K562 (cell line): Measurements from ENCODE around the gene NFATC2. TPM values are rescaled to one million over a fixed set of nuclear protein-coding genes. Genes with fewer than 3 reads are reported as not detected.

Experiments used
- ARID1B ChIP-seq: fragments of 450-650 bp; IDR thresholded peaks from 2 replicates; pipeline ENCODE4 v1.6.1; 2016; ENCODE audit warnings: antibody characterized with exemption, mild to moderate bottlenecking, inconsistent platforms
- CBFA2T3 ChIP-seq: fragments of 450-650 bp; IDR thresholded peaks from 2 replicates; pipeline ENCODE4 v1.6.1; 2017
- CTCF ChIP-seq, 3 experiments: IDR thresholded peaks in 2 of 3; conservative IDR thresholded peaks in 1 of 3; 2 replicates each; pipeline ENCODE4 v1.5.1; 2011 to 2012; ENCODE audit warnings: low read length in 3 of 3, mild to moderate bottlenecking in 3 of 3, control low read depth in 2 of 3, improper control_type of control experiment in 1 of 3, inconsistent platforms in 1 of 3, low read depth in 1 of 3, mixed read lengths in 1 of 3, moderate library complexity in 1 of 3; ENCODE audit not compliant: insufficient read depth in 2 of 3
- DPF2 ChIP-seq: fragments of 450-650 bp; IDR thresholded peaks from 2 replicates; pipeline ENCODE4 v1.6.1; 2016
- EP300 ChIP-seq: IDR thresholded peaks from 2 replicates; pipeline ENCODE4 v1.6.1; 2012; ENCODE audit warnings: low read length, improper control_type of control experiment
- HDAC2 ChIP-seq: fragments of 450-650 bp; IDR thresholded peaks from 2 replicates; pipeline ENCODE4 v1.6.1; 2016; ENCODE audit warnings: mild to moderate bottlenecking
- MAFG ChIP-seq: fragments of 450-650 bp; conservative IDR thresholded peaks from 2 replicates; pipeline ENCODE4 v1.6.1; 2016; ENCODE audit warnings: missing genetic modification characterization, missing compliant biosample characterization
- MCM2 ChIP-seq: fragments of 450-650 bp; IDR thresholded peaks from 2 replicates; pipeline ENCODE4 v1.6.1; 2017; ENCODE audit warnings: low read depth, mild to moderate bottlenecking
- MYC ChIP-seq, 2 experiments: fragments of 250-450 bp in 1 of 2; sonication (Bioruptor Pico) in 1 of 2; IDR thresholded peaks; 2 replicates each; pipeline versions ENCODE4 v1.5.1 to v1.6.1; 2012 to 2021; ENCODE audit warnings: low read depth in 2 of 2, borderline replicate concordance in 1 of 2, improper control_type of control experiment in 1 of 2, low read length in 1 of 2, mild to moderate bottlenecking in 1 of 2, moderate library complexity in 1 of 2
- NR3C1 ChIP-seq: sonication (generic); formaldehyde crosslinking; IDR thresholded peaks from 2 replicates; pipeline ENCODE4 v1.8.1; 2022; ENCODE audit warnings: missing genetic modification reagents
- SMARCE1 ChIP-seq: fragments of 450-650 bp; IDR thresholded peaks from 2 replicates; pipeline ENCODE4 v1.7.1; 2016; ENCODE audit warnings: mild to moderate bottlenecking
- SNIP1 ChIP-seq: fragments of 450-650 bp; IDR thresholded peaks from 2 replicates; pipeline ENCODE4 v1.7.1; 2017; ENCODE audit warnings: low read depth, mild to moderate bottlenecking
- TCF7L2 ChIP-seq: fragments of 150-350 bp; IDR thresholded peaks from 2 replicates; pipeline ENCODE4 v1.6.1; 2016; ENCODE audit warnings: low read depth, mild to moderate bottlenecking, low read length, moderate library complexity
- TFAP4 ChIP-seq: sonication (generic); formaldehyde crosslinking; IDR thresholded peaks from 2 replicates; pipeline ENCODE4 v1.8.0; 2022; ENCODE audit warnings: missing genetic modification reagents, mild to moderate bottlenecking, moderate library complexity, borderline replicate concordance
- TRIM24 ChIP-seq, 2 experiments: fragments of 450-650 bp; IDR thresholded peaks; 2 replicates each; pipeline ENCODE4 v1.6.1; 2016
- VEZF1 ChIP-seq: fragments of 200-800 bp; sonication (Bioruptor generic); IDR thresholded peaks from 2 replicates; pipeline ENCODE4 v1.6.1; 2017; ENCODE audit warnings: missing genetic modification characterization, missing compliant biosample characterization
- YY1 ChIP-seq, 3 experiments: IDR thresholded peaks; 2 replicates each; pipeline ENCODE4 v1.6.1; 2011; ENCODE audit warnings: low read length in 2 of 3, mild to moderate bottlenecking in 2 of 3, moderate library complexity in 2 of 3, borderline replicate concordance in 1 of 3, control low read depth in 1 of 3, low read depth in 1 of 3; ENCODE audit not compliant: insufficient read depth in 3 of 3, insufficient replicate concordance in 2 of 3, control insufficient read depth in 1 of 3, insufficient read length in 1 of 3; ENCODE audit errors: extremely low read depth in 1 of 3
- ZFP36 ChIP-seq: fragments of 150-350 bp; IDR thresholded peaks from 2 replicates; pipeline ENCODE4 v1.6.1; 2018; ENCODE audit warnings: low read length, low read depth; ENCODE audit not compliant: partially characterized antibody
- ZKSCAN1 ChIP-seq: fragments of 150-350 bp; IDR thresholded peaks from 2 replicates; pipeline ENCODE4 v1.6.1; 2016; ENCODE audit warnings: low read depth, low read length
- ZNF77 ChIP-seq: fragments of 250-450 bp; sonication (Bioruptor Pico); IDR thresholded peaks from 2 replicates; pipeline ENCODE4 v1.5.0; 2020
- polyA plus RNA-seq, 8 experiments: library from polyadenylated mRNA; depleted of rRNA in 4 of 8; stranded (reverse) in 5 of 8; unstranded in 3 of 8; fragments of >200 nt; fragmentation: Nextera tagmentation in 2 of 8; fragmentation: Illumina TruSeq in 1 of 8; extraction: Ambion mirVana in 2 of 8; extraction: Trizol in 1 of 8; gene quantifications; 2 replicates each; pipeline versions ENCODE4 v1.2.1 to v1.2.3, GENCODE V29; 2011 to 2014; ENCODE audit warnings: inconsistent platforms in 1 of 8, missing spikeins in 1 of 8
- total RNA-seq, 7 experiments: library from RNA; depleted of rRNA in 6 of 7; stranded (reverse); fragments of >200 nt in 6 of 7; fragmentation: Illumina TruSeq in 2 of 7; extraction: Trizol in 2 of 7; gene quantifications; 2 replicates each; pipeline versions ENCODE4 v1.2.1 to v1.2.3, GENCODE V29; 2011 to 2021; ENCODE audit warnings: low replicate concordance in 1 of 7

The NFATC2 gene
- total and polyA plus RNA-seq, 9 of the 15 experiments (the other 6 are each of a cell fraction or from before 2014, with no cell fraction given): 1.9 to 11.2 (median 3.0) TPM

GRCh38 chr20:51563486-51564332, 21.2 kb upstream of the NFATC2 start (continued):
- TF ChIP-seq CTCF (IDR thresholded peaks at IDR 0.05 in 2 of 3, conservative IDR thresholded peaks at IDR 0.05 in 1 of 3; ENCODE audit: insufficient read depth in 2 of 3, low read depth in 1 of 3, low read length in 3 of 3) (peak in 1 of 3 experiments; percentile 34; a peak in 2 of 6 replicates), ZFP36 (peak; percentile 72), SMARCE1 (peak; percentile 90), MYC (IDR thresholded peaks at IDR 0.05; ENCODE audit: low read depth, low read length) (no peak), MYC (CRISPR knock-in tag; IDR thresholded peaks at IDR 0.05; ENCODE audit: borderline replicate concordance, low read depth) (no peak), TRIM24 (IDR thresholded peaks at IDR 0.05) (peak in 1 of 2 experiments; percentile 63; a peak in 3 of 4 replicates), ARID1B (peak; percentile 84), YY1 (IDR thresholded peaks at IDR 0.05; ENCODE audit: borderline replicate concordance in 1 of 3, control insufficient read depth in 1 of 3, extremely low read depth in 1 of 3, insufficient read depth in 3 of 3, insufficient read length in 1 of 3, insufficient replicate concordance in 2 of 3, low read depth in 1 of 3, low read length in 2 of 3) (peak in 1 of 3 experiments; percentile 70), MAFG (peak; percentile 67), VEZF1 (CRISPR knock-in tag) (peak; percentile 93), MCM2 (no peak), CBFA2T3 (peak; percentile 76), EP300 (peak; percentile 6; the same call in 1 of the 2 replicates), TFAP4 (CRISPR knock-in tag) (peak; percentile 54; the same call in 1 of the 2 replicates), ZKSCAN1 (peak; percentile 99), NR3C1 (CRISPR knock-in tag) (no peak), HDAC2 (peak; percentile 52; the same call in 1 of the 2 replicates), TCF7L2 (no peak), SNIP1 (peak; percentile 28; the same call in 1 of the 2 replicates), DPF2 (peak; percentile 88), ZNF77 (CRISPR knock-in tag) (no peak)
